HCT116 (cell line): ENCODE results near the gene CDK10. TPM values are rescaled to one million over a fixed set of nuclear protein-coding genes. Genes with fewer than 3 reads are reported as not detected.

Source experiments
- ATAC-seq: fragments of 200-7000 bp; cut with Tn5 transposase; 2 replicates; pipeline ENCODE4 v1.9.1; 2020; ENCODE audit warnings: mild to moderate bottlenecking, moderate library complexity
- BruUV-seq: library from RNA; stranded (reverse); fragments of 400-500 nt; replicated peaks from 2 replicates; lab custom pipeline; 2021; lab: Mats Ljungman, UMichigan
- CTCF ChIA-PET: fragments of 300-600 bp; sonication (Branson Sonifier 250); formaldehyde crosslinking; loops from one replicate; lab custom pipeline; 2021; ENCODE audit warnings: antibody characterized with exemption; lab: Charles Lee
- POLR2A ChIA-PET: fragments of 300-600, 350-600 bp; sonication (Branson Sonifier 250); formaldehyde crosslinking; loops from one replicate; lab custom pipeline; 2021; ENCODE audit warnings: antibody characterized with exemption; lab: Charles Lee
- RAD21 ChIA-PET, 2 experiments: fragments of 300-600 bp; sonication (Branson Sonifier 250); formaldehyde crosslinking; loops; one replicate each; lab custom pipeline; 2023; ENCODE audit warnings: low total read pairs in 2 of 2; ENCODE audit not compliant: uncharacterized antibody in 2 of 2, unreplicated experiment in 2 of 2, low non-redundant PET in 1 of 2; lab: Charles Lee
- DNase-seq: peaks from one replicate; pipeline ENCODE4 v3.0.0-alpha.2; 2010; ENCODE audit warnings: low read depth, low spot score
- H2AFZ ChIP-seq: fragments of 200-600 bp; shearing (Covaris generic), sonication (generic); 2 replicates; pipeline ENCODE4 v1.6.1; 2017; ENCODE audit warnings: low read depth, mixed run types, mixed read lengths, antibody characterized with exemption, low read length; ENCODE audit not compliant: poor library complexity, severe bottlenecking
- H3K27ac ChIP-seq: 2 replicates; pipeline ENCODE4 v1.5.1; 2012; ENCODE audit warnings: low read depth, low read length
- H3K27me3 ChIP-seq: fragments of 200-600 bp; sonication (generic); 2 replicates; pipeline ENCODE4 v1.6.1; 2016; ENCODE audit warnings: mixed run types, low read length, mixed read lengths; ENCODE audit not compliant: insufficient read depth
- H3K36me3 ChIP-seq, 2 experiments: fragments of 200-500 bp in 1 of 2; fragments of 200-600 bp in 1 of 2; sonication (Bioruptor generic) in 1 of 2; sonication (generic) in 1 of 2; 2 replicates each; pipeline versions ENCODE4 v1.5.1 to v1.6.1; 2014 to 2016; ENCODE audit warnings: low read length in 2 of 2, inconsistent platforms in 1 of 2, mixed read lengths in 1 of 2, mixed run types in 1 of 2; ENCODE audit not compliant: insufficient read depth in 2 of 2, control insufficient read depth in 1 of 2
- H3K4me1 ChIP-seq, 2 experiments: fragments of 200-600 bp in 1 of 2; sonication (generic) in 1 of 2; 2 replicates each; pipeline versions ENCODE4 v1.5.1 to v1.6.1; 2012 to 2017; ENCODE audit warnings: low read length in 2 of 2, inconsistent platforms in 1 of 2, mild to moderate bottlenecking in 1 of 2, mixed read lengths in 1 of 2, mixed run types in 1 of 2, moderate library complexity in 1 of 2; ENCODE audit not compliant: insufficient read depth in 2 of 2, control insufficient read depth in 1 of 2
- H3K4me2 ChIP-seq: fragments of 200-600 bp; sonication (generic); 2 replicates; pipeline ENCODE4 v1.6.1; 2017; ENCODE audit warnings: mixed run types, low read length, mixed read lengths
- H3K4me3 ChIP-seq, 2 experiments: fragments of 200-600 bp in 1 of 2; sonication (generic) in 1 of 2; replicated peaks in 1 of 2; 2 replicates each; pipeline ENCODE4 v1.5.1; 2011 to 2016; ENCODE audit warnings: low read length in 2 of 2, control low read depth in 1 of 2, low read depth in 1 of 2, mild to moderate bottlenecking in 1 of 2, mixed read lengths in 1 of 2, mixed run types in 1 of 2
- H3K79me2 ChIP-seq: fragments of 200-600 bp; sonication (generic); 2 replicates; pipeline ENCODE4 v1.6.1; 2017; ENCODE audit warnings: mild to moderate bottlenecking, mixed run types, low read length, moderate library complexity, mixed read lengths; ENCODE audit not compliant: insufficient read depth
- H3K9ac ChIP-seq: fragments of 200-600 bp; sonication (generic); 2 replicates; pipeline ENCODE4 v1.6.1; 2016; ENCODE audit warnings: low read length, mixed read lengths
- H3K9me2 ChIP-seq: fragments of 200-600 bp; sonication (generic), shearing (Covaris generic); 2 replicates; pipeline ENCODE4 v1.6.1; 2017; ENCODE audit warnings: mixed run types, mild to moderate bottlenecking, moderate library complexity; ENCODE audit not compliant: insufficient read depth
- H3K9me3 ChIP-seq, 2 experiments: fragments of 200-500 bp in 1 of 2; fragments of 200-600 bp in 1 of 2; sonication (Bioruptor generic) in 1 of 2; sonication (generic) in 1 of 2; 2 replicates each; pipeline ENCODE4 v1.6.1; 2014 to 2017; ENCODE audit warnings: low read length in 2 of 2, mixed read lengths in 2 of 2, inconsistent platforms in 1 of 2, low read depth in 1 of 2, mild to moderate bottlenecking in 1 of 2, mixed run types in 1 of 2, moderate library complexity in 1 of 2; ENCODE audit not compliant: control insufficient read depth in 1 of 2, insufficient read depth in 1 of 2
- H4K20me1 ChIP-seq: fragments of 200-600 bp; sonication (generic), shearing (Covaris generic); 2 replicates; pipeline ENCODE4 v1.6.1; 2017; ENCODE audit warnings: mixed run types, mild to moderate bottlenecking, moderate library complexity; ENCODE audit not compliant: insufficient read depth
- CBX3 ChIP-seq: IDR thresholded peaks from 2 replicates; pipeline ENCODE4 v1.6.1; 2012; ENCODE audit warnings: low read depth
- REST ChIP-seq: IDR thresholded peaks from 2 replicates; pipeline ENCODE4 v1.6.1; 2012; ENCODE audit warnings: low read depth
- intact Hi-C: fragments of 100-400 bp; cut with micrococcal nuclease; formaldehyde crosslinking; loops from 2 replicates; pipeline ENCODE4 v1.10.0; 2022
- total RNA-seq: library from RNA; stranded (reverse); gene quantifications from one replicate; pipeline ENCODE4 v1.2.1, GENCODE V29; 2021; ENCODE audit not compliant: unreplicated experiment
- TF ChIP-seq, protein P1 (sequence below): IDR thresholded peaks from 2 replicates; pipeline ENCODE4 v1.6.1; 2011; ENCODE audit warnings: mild to moderate bottlenecking, low read length, moderate library complexity; ENCODE audit not compliant: insufficient replicate concordance; ENCODE audit errors: extremely low read depth

Gene CDK10
- total RNA-seq, 1 experiment from 2014 or later = 165 TPM

- BruUV-seq = no TSS peak
- Histone ChIP-seq H3K4me3 (no peak overlapping the region), H4K20me1 (no peaks in the 10 kb centered on the region; the same call in 1 of the 2 replicates), H3K4me2 (no peak overlapping the region), H3K27ac (no peak overlapping the region), H3K27me3 (no peaks in the 10 kb centered on the region)
- TF ChIP-seq CBX3 = no peak
- no peak for TF ChIP-seq REST
- TF ChIP-seq, protein P1, sequence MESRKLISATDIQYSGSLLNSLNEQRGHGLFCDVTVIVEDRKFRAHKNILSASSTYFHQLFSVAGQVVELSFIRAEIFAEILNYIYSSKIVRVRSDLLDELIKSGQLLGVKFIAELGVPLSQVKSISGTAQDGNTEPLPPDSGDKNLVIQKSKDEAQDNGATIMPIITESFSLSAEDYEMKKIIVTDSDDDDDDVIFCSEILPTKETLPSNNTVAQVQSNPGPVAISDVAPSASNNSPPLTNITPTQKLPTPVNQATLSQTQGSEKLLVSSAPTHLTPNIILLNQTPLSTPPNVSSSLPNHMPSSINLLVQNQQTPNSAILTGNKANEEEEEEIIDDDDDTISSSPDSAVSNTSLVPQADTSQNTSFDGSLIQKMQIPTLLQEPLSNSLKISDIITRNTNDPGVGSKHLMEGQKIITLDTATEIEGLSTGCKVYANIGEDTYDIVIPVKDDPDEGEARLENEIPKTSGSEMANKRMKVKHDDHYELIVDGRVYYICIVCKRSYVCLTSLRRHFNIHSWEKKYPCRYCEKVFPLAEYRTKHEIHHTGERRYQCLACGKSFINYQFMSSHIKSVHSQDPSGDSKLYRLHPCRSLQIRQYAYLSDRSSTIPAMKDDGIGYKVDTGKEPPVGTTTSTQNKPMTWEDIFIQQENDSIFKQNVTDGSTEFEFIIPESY = no peak
- TF ChIP-seq, all 23 proteins: peak for 0
- H3K9me3 ChIP-seq = no peaks in the 10 kb centered on the region
- H2AFZ ChIP-seq = no peak overlapping the region
- intact Hi-C loops = no loop called here
- peaks cover 55% of the 10 kb centered on the region for H3K79me2 ChIP-seq
- RAD21 ChIA-PET = no interaction called here
- POLR2A ChIA-PET = no interaction called here
- DNase-seq = no peak
- H3K4me1 ChIP-seq = peaks cover 8 to 12% of the 10 kb centered on the region in 2 experiments; a peak in 3 of 4 replicates
- CTCF ChIA-PET = no interaction called here
- H3K36me3 ChIP-seq = peaks cover 17 to 34% of the 10 kb centered on the region in 2 experiments; a peak in 3 of 4 replicates
- H3K9ac ChIP-seq = no peak overlapping the region
- no peaks in the 10 kb centered on the region for H3K9me2 ChIP-seq
- no peak for ATAC-seq
Measured at GRCh38 chr16:89651584-89651983, 34.9 kb upstream of the CDK10 start.
